SH-SY5Y (cell line): ENCODE results near the gene ENTPD2.

Source experiments
- GATA2 ChIP-seq: IDR thresholded peaks from 2 replicates; pipeline ENCODE4 v1.6.1; 2011; ENCODE audit warnings: mild to moderate bottlenecking, low read depth, low read length
- GATA3 ChIP-seq: IDR thresholded peaks from 2 replicates; pipeline ENCODE4 v1.6.1; 2011; ENCODE audit warnings: low read depth, mild to moderate bottlenecking, low read length, moderate library complexity

DNA sequence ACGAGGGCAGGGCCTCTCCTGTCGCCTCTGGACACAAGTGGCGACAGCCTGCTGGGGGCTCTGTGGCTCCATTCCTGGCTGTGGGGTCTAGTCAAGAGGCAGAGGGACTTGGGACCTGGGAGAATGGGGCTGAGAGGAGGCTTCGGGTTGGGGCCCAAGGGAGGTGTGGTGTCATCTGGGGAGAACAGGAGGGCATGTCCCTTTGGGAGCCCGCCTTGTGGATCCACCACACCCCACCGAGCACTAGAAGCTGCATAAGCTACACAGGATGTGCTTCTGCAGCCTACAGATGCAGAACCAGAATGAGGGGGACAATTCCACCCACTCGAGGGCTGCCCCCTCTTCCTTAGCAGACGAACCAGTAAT is 29.0 kb upstream of the ENTPD2 start:
- no peak for TF ChIP-seq GATA2
- TF ChIP-seq GATA3, result no peak
